Suprapubic skin (tissue), 3 donors: ENCODE measurements around the gene SEMA3A.

Experiments
- POLR2A ChIP-seq, 2 donors: fragments of 450-650 bp; IDR thresholded peaks; one replicate each; pipeline ENCODE4 v1.6.1; 2017; ENCODE audit warnings: antibody characterized with exemption in 2 of 2, mild to moderate bottlenecking in 2 of 2, moderate library complexity in 2 of 2
- TF ChIP-seq, protein P1 (sequence below), 2 donors: fragments of 200-600 bp in 1 of 2; fragments of 450-650 bp in 1 of 2; sonication (generic) in 1 of 2; IDR thresholded peaks; one replicate each; pipeline ENCODE4 v1.5.1; 2016 to 2019; ENCODE audit warnings: antibody characterized with exemption in 2 of 2, mild to moderate bottlenecking in 1 of 2, moderate library complexity in 1 of 2

- TF ChIP-seq, protein P1, sequence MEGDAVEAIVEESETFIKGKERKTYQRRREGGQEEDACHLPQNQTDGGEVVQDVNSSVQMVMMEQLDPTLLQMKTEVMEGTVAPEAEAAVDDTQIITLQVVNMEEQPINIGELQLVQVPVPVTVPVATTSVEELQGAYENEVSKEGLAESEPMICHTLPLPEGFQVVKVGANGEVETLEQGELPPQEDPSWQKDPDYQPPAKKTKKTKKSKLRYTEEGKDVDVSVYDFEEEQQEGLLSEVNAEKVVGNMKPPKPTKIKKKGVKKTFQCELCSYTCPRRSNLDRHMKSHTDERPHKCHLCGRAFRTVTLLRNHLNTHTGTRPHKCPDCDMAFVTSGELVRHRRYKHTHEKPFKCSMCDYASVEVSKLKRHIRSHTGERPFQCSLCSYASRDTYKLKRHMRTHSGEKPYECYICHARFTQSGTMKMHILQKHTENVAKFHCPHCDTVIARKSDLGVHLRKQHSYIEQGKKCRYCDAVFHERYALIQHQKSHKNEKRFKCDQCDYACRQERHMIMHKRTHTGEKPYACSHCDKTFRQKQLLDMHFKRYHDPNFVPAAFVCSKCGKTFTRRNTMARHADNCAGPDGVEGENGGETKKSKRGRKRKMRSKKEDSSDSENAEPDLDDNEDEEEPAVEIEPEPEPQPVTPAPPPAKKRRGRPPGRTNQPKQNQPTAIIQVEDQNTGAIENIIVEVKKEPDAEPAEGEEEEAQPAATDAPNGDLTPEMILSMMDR (IDR thresholded peaks at IDR 0.05), result no peak
- no peak for TF ChIP-seq POLR2A (IDR thresholded peaks at IDR 0.05)
Observed at GRCh38 chr7:84207615-84208014, 13.0 kb upstream of the SEMA3A start.
